Measurements from ENCODE around the gene ACOXL. TPM values are rescaled to one million over a fixed set of nuclear protein-coding genes. Genes with fewer than 3 reads are reported as not detected.

ACOXL gene
- polyA plus RNA-seq, 3 donors = 0.35 TPM; not detected in 2

DNA sequence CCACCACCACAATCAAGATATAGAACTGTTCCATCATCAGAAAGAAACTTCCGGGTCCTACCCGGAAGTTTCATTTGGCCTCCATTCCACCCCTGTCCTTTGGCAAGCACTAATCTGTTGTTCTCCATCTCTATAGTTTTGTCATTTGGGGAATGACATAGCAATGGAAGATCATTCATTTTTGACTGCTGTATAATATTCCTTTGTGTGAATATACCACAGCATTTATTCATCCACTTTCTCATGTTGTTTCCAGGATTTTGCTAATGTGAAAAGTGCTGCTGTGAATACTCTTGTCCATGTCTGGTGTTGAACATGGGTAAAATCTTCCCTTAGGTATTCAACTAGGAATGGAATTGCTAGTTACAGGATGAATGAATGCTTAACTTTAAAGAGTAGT lies 53.1 kb downstream of the ACOXL start:
- no peak overlapping the region for H3K27ac Mint-ChIP-seq
- H3K27me3 Mint-ChIP-seq (ENCODE audit: low read depth in 3 of 3) = peaks cover 14 to 22% (median 16%) of the 10 kb centered on the region in 3 donors
- no peaks in the 10 kb centered on the region for H3K36me3 Mint-ChIP-seq
- intact Hi-C loops (cut with micrococcal nuclease) = no loop called here
- Histone ChIP-seq H3K9me3 (replicated peaks in 1 of 2; ENCODE audit: control insufficient read depth in 1 of 2, insufficient read depth in 1 of 2, low read length in 2 of 2) (no peaks in the 10 kb centered on the region), H4K20me1 (ENCODE audit: insufficient read depth, low read length) (no peaks in the 10 kb centered on the region), H2AFZ (ENCODE audit: insufficient read depth, low read depth, low read length, poor library complexity, severe bottlenecking) (no peak overlapping the region), H3K79me2 (ENCODE audit: insufficient read depth, low read length) (no peaks in the 10 kb centered on the region), H3K9ac (ENCODE audit: insufficient read depth, low read length, poor library complexity, severe bottlenecking) (no peak overlapping the region), H3K4me3 (replicated peaks in 1 of 3; ENCODE audit: low read depth in 2 of 3, low read length in 3 of 3) (no peak overlapping the region), H3K4me2 (replicated peaks; ENCODE audit: extremely low read depth, low read length, poor library complexity, severe bottlenecking) (no peak overlapping the region), H3K36me3 (replicated peaks in 1 of 2; ENCODE audit: control insufficient read depth in 1 of 2, insufficient read depth in 2 of 2, low read length in 2 of 2) (no peaks in the 10 kb centered on the region), H3K27ac (ENCODE audit: low read depth in 1 of 2, low read length in 2 of 2) (no peak overlapping the region), H3K27me3 (ENCODE audit: control insufficient read depth in 2 of 2, insufficient read depth in 2 of 2, low read length in 2 of 2) (peaks cover 0 to 4% of the 10 kb centered on the region in 2 donors), H3K4me1 (ENCODE audit: control insufficient read depth in 1 of 2, insufficient read depth in 2 of 2, low read length in 2 of 2) (no peaks in the 10 kb centered on the region)
- no peaks in the 10 kb centered on the region for H3K4me1 Mint-ChIP-seq
- peaks cover 0 to 5% (median 0%) of the 10 kb centered on the region in 7 donors for H3K9me3 Mint-ChIP-seq
- no peak for DNase-seq
- no CpG with 5 or more reads among the region's 2 CpGs for WGBS (ENCODE audit: insufficient coverage)
- no peak overlapping the region for H3K4me3 Mint-ChIP-seq
- TF ChIP-seq, protein P1, sequence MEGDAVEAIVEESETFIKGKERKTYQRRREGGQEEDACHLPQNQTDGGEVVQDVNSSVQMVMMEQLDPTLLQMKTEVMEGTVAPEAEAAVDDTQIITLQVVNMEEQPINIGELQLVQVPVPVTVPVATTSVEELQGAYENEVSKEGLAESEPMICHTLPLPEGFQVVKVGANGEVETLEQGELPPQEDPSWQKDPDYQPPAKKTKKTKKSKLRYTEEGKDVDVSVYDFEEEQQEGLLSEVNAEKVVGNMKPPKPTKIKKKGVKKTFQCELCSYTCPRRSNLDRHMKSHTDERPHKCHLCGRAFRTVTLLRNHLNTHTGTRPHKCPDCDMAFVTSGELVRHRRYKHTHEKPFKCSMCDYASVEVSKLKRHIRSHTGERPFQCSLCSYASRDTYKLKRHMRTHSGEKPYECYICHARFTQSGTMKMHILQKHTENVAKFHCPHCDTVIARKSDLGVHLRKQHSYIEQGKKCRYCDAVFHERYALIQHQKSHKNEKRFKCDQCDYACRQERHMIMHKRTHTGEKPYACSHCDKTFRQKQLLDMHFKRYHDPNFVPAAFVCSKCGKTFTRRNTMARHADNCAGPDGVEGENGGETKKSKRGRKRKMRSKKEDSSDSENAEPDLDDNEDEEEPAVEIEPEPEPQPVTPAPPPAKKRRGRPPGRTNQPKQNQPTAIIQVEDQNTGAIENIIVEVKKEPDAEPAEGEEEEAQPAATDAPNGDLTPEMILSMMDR (IDR thresholded peaks at IDR 0.05) = no peak

DNA sequence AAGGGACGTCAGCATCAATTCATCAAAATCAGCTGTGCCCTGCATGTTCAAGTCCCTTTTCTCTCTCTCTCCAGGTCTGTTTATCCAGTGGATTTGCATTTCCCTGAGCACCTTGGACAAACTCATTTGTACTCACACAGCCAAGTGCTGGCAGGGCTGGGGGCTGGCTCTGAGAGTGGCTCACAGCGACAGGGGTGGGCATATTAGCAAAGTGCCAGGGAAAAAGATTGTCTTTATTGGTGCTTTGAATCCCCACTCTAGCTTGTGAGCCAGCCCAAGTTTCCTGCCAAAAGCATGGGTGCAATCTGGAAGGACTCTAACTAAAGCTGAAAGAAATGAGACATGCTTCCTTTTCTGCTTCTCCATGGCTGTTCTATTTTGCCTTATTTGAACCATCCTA lies 56.6 kb downstream of the ACOXL start:
- DNase-seq = no peak
- Mint-ChIP-seq H3K27me3 (ENCODE audit: low read depth in 3 of 3) (peaks cover 13 to 25% (median 24%) of the 10 kb centered on the region in 3 donors), H3K27ac (no peak overlapping the region), H3K9me3 (peaks cover 0 to 5% (median 0%) of the 10 kb centered on the region in 7 donors), H3K36me3 (no peaks in the 10 kb centered on the region), H3K4me1 (no peaks in the 10 kb centered on the region), H3K4me3 (no peak overlapping the region)
- TF ChIP-seq, protein P1 (IDR thresholded peaks at IDR 0.05) = no peak
- H3K9me3 ChIP-seq (replicated peaks in 1 of 2; ENCODE audit: control insufficient read depth in 1 of 2, insufficient read depth in 1 of 2, low read length in 2 of 2) = no peaks in the 10 kb centered on the region
- peaks cover 0 to 2% of the 10 kb centered on the region in 2 donors for H3K27me3 ChIP-seq (ENCODE audit: control insufficient read depth in 2 of 2, insufficient read depth in 2 of 2, low read length in 2 of 2)
- WGBS (ENCODE audit: insufficient coverage) = 80% methylated on average over 1 of the region's 2 CpGs
- no peaks in the 10 kb centered on the region for H3K4me1 ChIP-seq (ENCODE audit: control insufficient read depth in 1 of 2, insufficient read depth in 2 of 2, low read length in 2 of 2)
- H3K4me2 ChIP-seq (replicated peaks; ENCODE audit: extremely low read depth, low read length, poor library complexity, severe bottlenecking) = no peak overlapping the region
- H3K27ac ChIP-seq (ENCODE audit: low read depth in 1 of 2, low read length in 2 of 2) = no peak overlapping the region
- H3K36me3 ChIP-seq (replicated peaks in 1 of 2; ENCODE audit: control insufficient read depth in 1 of 2, insufficient read depth in 2 of 2, low read length in 2 of 2) = no peaks in the 10 kb centered on the region
- intact Hi-C loops (cut with micrococcal nuclease) = no loop called here
- H3K4me3 ChIP-seq (replicated peaks in 1 of 3; ENCODE audit: low read depth in 2 of 3, low read length in 3 of 3) = no peak overlapping the region
- no peak overlapping the region for H3K9ac ChIP-seq (ENCODE audit: insufficient read depth, low read length, poor library complexity, severe bottlenecking)
- no peaks in the 10 kb centered on the region for H3K79me2 ChIP-seq (ENCODE audit: insufficient read depth, low read length)
- no peak overlapping the region for H2AFZ ChIP-seq (ENCODE audit: insufficient read depth, low read depth, low read length, poor library complexity, severe bottlenecking)
- H4K20me1 ChIP-seq (ENCODE audit: insufficient read depth, low read length) = no peaks in the 10 kb centered on the region
